ENCODE results near the gene ADGRV1. TPM values are rescaled to one million over a fixed set of nuclear protein-coding genes. Genes with fewer than 3 reads are reported as not detected.

Gene ADGRV1
- polyA plus RNA-seq, 2 of the 4 experiments (the other 2 are of a cell fraction), result 0.70 to 3.7 TPM

- POLR2A ChIA-PET, result interaction anchor here (1.1 kb wide), 1 partner anchor 310 kb away, joined by 7 read pairs; the partner anchor contains the start of gene ARRDC3
Observed at GRCh38 chr5:91072881-91073280, 514.3 kb downstream of the ADGRV1 start.

GRCh38 chr5:91074615-91075014 lies 516.0 kb downstream of the ADGRV1 start:
- H3K4me3 ChIP-seq, result no peak overlapping the region
- H3K4me1 ChIP-seq, result peaks cover 14% of the 10 kb centered on the region; the same call in 2 of the 3 replicates
- ATAC-seq, result peak in 1 of 2 experiments; percentile 47; a peak in 2 of 6 replicates
- H3K4me2 ChIP-seq, result no peak overlapping the region
- no peaks in the 10 kb centered on the region for H3K9me3 ChIP-seq
- no peak overlapping the region for H3K27ac ChIP-seq
- 50% methylated on average over 1 of the region's 1 CpG for WGBS (ENCODE audit: missing lambda C conversion rate)
- ChIA-PET POLR2A (no interaction called here), CTCF (interaction anchor here (1.5 kb wide), 1 partner anchor 142 kb away, joined by 3 read pairs; no protein-coding TSS in a partner anchor)
- TF ChIP-seq RFX5 (IDR thresholded peaks at IDR 0.05), result no peak
- TF ChIP-seq MYC (IDR thresholded peaks at IDR 0.05; ENCODE audit: borderline replicate concordance, low read length), result no peak
- no peak for TF ChIP-seq NFE2L2 (conservative IDR thresholded peaks at IDR 0.05; ENCODE audit: low read length)
- TF ChIP-seq BCL3 (IDR thresholded peaks at IDR 0.05), result no peak
- no peak for TF ChIP-seq POLR2A (IDR thresholded peaks at IDR 0.05; ENCODE audit: low read length)
- no peak for TF ChIP-seq MAZ (IDR thresholded peaks at IDR 0.05; ENCODE audit: borderline replicate concordance, low read depth, low read length)
- TF ChIP-seq JUN (IDR thresholded peaks at IDR 0.05), result no peak
- TF ChIP-seq HOXB13 (CRISPR knock-in tag; IDR thresholded peaks at IDR 0.05; ENCODE audit: low read depth), result no peak
- TF ChIP-seq CBX2 (IDR thresholded peaks at IDR 0.05; ENCODE audit: borderline replicate concordance, low read depth), result no peak
- TF ChIP-seq PBX3 (IDR thresholded peaks at IDR 0.05), result no peak
- no peak for TF ChIP-seq RAD21 (conservative IDR thresholded peaks at IDR 0.05 in 1 of 2, IDR thresholded peaks at IDR 0.05 in 1 of 2)
- FAIRE-seq, result no peak
- DNase-seq (ENCODE audit: low read depth in 1 of 2, low spot score in 1 of 2), result peak in 1 of 2 experiments; percentile 12

More at GRCh38 chr5:91072881-91073280, 514.3 kb downstream of the ADGRV1 start:
- Histone ChIP-seq H3K4me1 (peaks cover 14% of the 10 kb centered on the region; the same call in 2 of the 3 replicates), H3K4me2 (peak overlapping the region; percentile 22; the same call in 1 of the 3 replicates), H3K27ac (0 out of 6 replicates have a peak overlapping the region, but pooled peaks of 1 of the 2 experiments have one; percentile 10), H3K4me3 (no peak overlapping the region), H3K9me3 (no peaks in the 10 kb centered on the region)
- CTCF ChIA-PET, result interaction anchor here (1.2 kb wide), 1 partner anchor 141 kb away, joined by 3 read pairs; no protein-coding TSS in a partner anchor
- no peak for DNase-seq (ENCODE audit: low read depth in 1 of 2, low spot score in 1 of 2)
- TF ChIP-seq EHF (CRISPR knock-in tag; IDR thresholded peaks at IDR 0.05) (no peak), SMC3 (IDR thresholded peaks at IDR 0.05) (no peak), REST (IDR thresholded peaks at IDR 0.05) (no peak), NPAS2 (CRISPR knock-in tag; IDR thresholded peaks at IDR 0.05; ENCODE audit: borderline replicate concordance) (no peak), CEBPB (IDR thresholded peaks at IDR 0.05) (no peak), RCOR1 (IDR thresholded peaks at IDR 0.05; ENCODE audit: low read depth, low read length) (no peak), MAZ (IDR thresholded peaks at IDR 0.05; ENCODE audit: borderline replicate concordance, low read depth, low read length) (no peak), CTCF (IDR thresholded peaks at IDR 0.05) (no peak), HES2 (IDR thresholded peaks at IDR 0.05) (no peak)
- no peak for ATAC-seq
- WGBS (ENCODE audit: missing lambda C conversion rate), result 68% methylated on average over 2 of the region's 2 CpGs
- no peak for FAIRE-seq
